Measurements from ENCODE around the gene PLA2G4A.

The PLA2G4A gene

GRCh38 chr1:186994897-186995296, 166.1 kb downstream of the PLA2G4A start:
- TF ChIP-seq EZH2 (IDR thresholded peaks at IDR 0.05; ENCODE audit: borderline replicate concordance, low read length) (no peak), CTCF (IDR thresholded peaks at IDR 0.05; ENCODE audit: low read length) (no peak)
- H3K27ac ChIP-seq (ENCODE audit: low read depth, low read length, poor library complexity, severe bottlenecking), result no peak overlapping the region
- no peaks in the 10 kb centered on the region for H3K4me1 ChIP-seq (ENCODE audit: insufficient read depth, low read length, severe bottlenecking)
- no peaks in the 10 kb centered on the region for H3K36me3 ChIP-seq (ENCODE audit: insufficient read depth, low read length)
- no peak overlapping the region for H3K4me2 ChIP-seq (ENCODE audit: low read length)
- H3K9me2 ChIP-seq (ENCODE audit: low read depth, low read length), result no peaks in the 10 kb centered on the region
- no peak overlapping the region for H2AFZ ChIP-seq (ENCODE audit: low read length)
- no peaks in the 10 kb centered on the region for H3K27me3 ChIP-seq (ENCODE audit: insufficient read depth, low read length)
- no peak overlapping the region for H3K9ac ChIP-seq (ENCODE audit: low read length)
- H3K4me3 ChIP-seq (ENCODE audit: low read depth, low read length, poor library complexity, severe bottlenecking), result no peak overlapping the region
- H3K9me3 ChIP-seq (ENCODE audit: low read length), result no peaks in the 10 kb centered on the region
- H3F3A ChIP-seq (ENCODE audit: insufficient read depth, low read length), result no peaks in the 10 kb centered on the region
- no peaks in the 10 kb centered on the region for H4K20me1 ChIP-seq (ENCODE audit: insufficient read depth, low read length)
- H3K79me2 ChIP-seq (ENCODE audit: insufficient read depth, low read length), result no peaks in the 10 kb centered on the region

- Histone ChIP-seq H3K9ac (ENCODE audit: low read length) (no peak overlapping the region), H3K27ac (ENCODE audit: low read depth, low read length, poor library complexity, severe bottlenecking) (no peak overlapping the region), H3K4me2 (ENCODE audit: low read length) (no peak overlapping the region), H3F3A (ENCODE audit: insufficient read depth, low read length) (no peaks in the 10 kb centered on the region), H3K27me3 (ENCODE audit: insufficient read depth, low read length) (no peaks in the 10 kb centered on the region), H2AFZ (ENCODE audit: low read length) (no peak overlapping the region), H3K79me2 (ENCODE audit: insufficient read depth, low read length) (no peaks in the 10 kb centered on the region), H3K9me2 (ENCODE audit: low read depth, low read length) (no peaks in the 10 kb centered on the region), H3K4me3 (ENCODE audit: low read depth, low read length, poor library complexity, severe bottlenecking) (no peak overlapping the region), H3K9me3 (ENCODE audit: low read length) (no peaks in the 10 kb centered on the region), H4K20me1 (ENCODE audit: insufficient read depth, low read length) (no peaks in the 10 kb centered on the region), H3K4me1 (ENCODE audit: insufficient read depth, low read length, severe bottlenecking) (no peaks in the 10 kb centered on the region), H3K36me3 (ENCODE audit: insufficient read depth, low read length) (no peaks in the 10 kb centered on the region)
- TF ChIP-seq CTCF (IDR thresholded peaks at IDR 0.05; ENCODE audit: low read length), result no peak
- TF ChIP-seq EZH2 (IDR thresholded peaks at IDR 0.05; ENCODE audit: borderline replicate concordance, low read length), result no peak
These were observed 168.1 kb downstream of the PLA2G4A start for GRCh38 chr1:186996816-186997215.

GRCh38 chr1:186997877-186998276, 169.1 kb downstream of the PLA2G4A start:
- Histone ChIP-seq H3K79me2 (ENCODE audit: insufficient read depth, low read length) (no peaks in the 10 kb centered on the region), H3K4me3 (ENCODE audit: low read depth, low read length, poor library complexity, severe bottlenecking) (no peak overlapping the region), H2AFZ (ENCODE audit: low read length) (no peak overlapping the region), H3K36me3 (ENCODE audit: insufficient read depth, low read length) (no peaks in the 10 kb centered on the region), H3K9me3 (ENCODE audit: low read length) (no peaks in the 10 kb centered on the region), H3K27ac (ENCODE audit: low read depth, low read length, poor library complexity, severe bottlenecking) (no peak overlapping the region), H3K27me3 (ENCODE audit: insufficient read depth, low read length) (no peaks in the 10 kb centered on the region), H3K9ac (ENCODE audit: low read length) (no peak overlapping the region), H3F3A (ENCODE audit: insufficient read depth, low read length) (no peaks in the 10 kb centered on the region), H3K4me1 (ENCODE audit: insufficient read depth, low read length, severe bottlenecking) (no peaks in the 10 kb centered on the region), H4K20me1 (ENCODE audit: insufficient read depth, low read length) (no peaks in the 10 kb centered on the region), H3K9me2 (ENCODE audit: low read depth, low read length) (no peaks in the 10 kb centered on the region), H3K4me2 (ENCODE audit: low read length) (no peak overlapping the region)
- TF ChIP-seq CTCF (IDR thresholded peaks at IDR 0.05; ENCODE audit: low read length), result no peak
- no peak for TF ChIP-seq EZH2 (IDR thresholded peaks at IDR 0.05; ENCODE audit: borderline replicate concordance, low read length)

All from OCI-LY1 (cell line).